Measurements from ENCODE around the gene GOLGA8A. TPM values are rescaled to one million over a fixed set of nuclear protein-coding genes. Genes with fewer than 3 reads are reported as not detected.

GOLGA8A gene
- total RNA-seq, 1 donor from 2014 or later, result 80.8 TPM

DNA sequence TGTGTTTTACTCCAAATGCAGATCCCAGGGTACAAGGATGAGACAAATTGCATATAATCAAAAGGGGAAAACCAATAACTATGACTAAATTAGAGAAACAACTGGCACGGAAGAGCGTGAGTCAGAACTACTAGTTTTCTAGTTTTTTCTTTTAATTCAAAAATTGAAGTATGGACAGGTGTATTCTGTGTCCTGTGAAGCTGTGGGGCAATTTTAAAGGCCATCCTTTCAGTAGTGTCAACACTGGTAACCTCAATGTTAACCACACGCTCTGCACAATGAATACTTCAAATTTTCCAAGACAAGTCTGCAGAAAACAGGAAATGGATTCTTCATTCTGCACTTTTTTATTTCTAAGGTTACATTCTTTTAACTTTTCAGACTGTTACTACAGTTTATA is 32.5 kb upstream of the GOLGA8A start:
- intact Hi-C loops (cut with DNase I), result no loop called here
- TF ChIP-seq, protein P1, sequence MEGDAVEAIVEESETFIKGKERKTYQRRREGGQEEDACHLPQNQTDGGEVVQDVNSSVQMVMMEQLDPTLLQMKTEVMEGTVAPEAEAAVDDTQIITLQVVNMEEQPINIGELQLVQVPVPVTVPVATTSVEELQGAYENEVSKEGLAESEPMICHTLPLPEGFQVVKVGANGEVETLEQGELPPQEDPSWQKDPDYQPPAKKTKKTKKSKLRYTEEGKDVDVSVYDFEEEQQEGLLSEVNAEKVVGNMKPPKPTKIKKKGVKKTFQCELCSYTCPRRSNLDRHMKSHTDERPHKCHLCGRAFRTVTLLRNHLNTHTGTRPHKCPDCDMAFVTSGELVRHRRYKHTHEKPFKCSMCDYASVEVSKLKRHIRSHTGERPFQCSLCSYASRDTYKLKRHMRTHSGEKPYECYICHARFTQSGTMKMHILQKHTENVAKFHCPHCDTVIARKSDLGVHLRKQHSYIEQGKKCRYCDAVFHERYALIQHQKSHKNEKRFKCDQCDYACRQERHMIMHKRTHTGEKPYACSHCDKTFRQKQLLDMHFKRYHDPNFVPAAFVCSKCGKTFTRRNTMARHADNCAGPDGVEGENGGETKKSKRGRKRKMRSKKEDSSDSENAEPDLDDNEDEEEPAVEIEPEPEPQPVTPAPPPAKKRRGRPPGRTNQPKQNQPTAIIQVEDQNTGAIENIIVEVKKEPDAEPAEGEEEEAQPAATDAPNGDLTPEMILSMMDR (IDR thresholded peaks at IDR 0.05), result no peak
- no peaks in the 10 kb centered on the region for H3K27me3 ChIP-seq

DNA sequence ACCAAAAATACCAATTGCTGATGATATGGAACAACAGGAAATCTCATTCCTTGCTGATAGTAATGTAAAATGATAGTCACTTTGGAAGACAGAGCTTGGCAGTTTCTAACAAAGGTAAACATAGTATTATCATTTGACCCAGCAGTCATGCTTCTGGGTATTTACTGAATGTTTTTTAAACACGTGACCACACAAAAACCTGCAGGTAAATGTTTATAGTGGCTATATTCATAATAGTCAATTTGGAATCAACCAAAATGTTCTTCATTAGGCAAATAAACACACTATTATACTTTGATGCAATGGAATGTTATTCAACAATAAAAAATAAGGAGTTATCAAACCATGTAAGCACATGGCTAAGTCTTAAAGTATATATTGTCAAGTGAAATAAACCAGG is 24.1 kb upstream of the GOLGA8A start:
- no peaks in the 10 kb centered on the region for H3K9me3 ChIP-seq
- intact Hi-C loops (cut with DNase I), result no loop called here
- no peaks in the 10 kb centered on the region for H3K36me3 ChIP-seq
- H3K27me3 ChIP-seq, result no peaks in the 10 kb centered on the region
- DNase-seq (no peak), ATAC-seq (no peak)
- TF ChIP-seq, protein P1 (IDR thresholded peaks at IDR 0.05), result no peak
- no peak overlapping the region for H3K4me3 ChIP-seq
- no peaks in the 10 kb centered on the region for H3K4me1 ChIP-seq
- H3K27ac ChIP-seq, result no peak overlapping the region

More for the DNA sequence above, 32.5 kb upstream of the GOLGA8A start:
- Histone ChIP-seq H3K9me3 (no peaks in the 10 kb centered on the region), H3K27ac (no peak overlapping the region), H3K4me3 (no peak overlapping the region), H3K36me3 (no peaks in the 10 kb centered on the region), H3K4me1 (no peaks in the 10 kb centered on the region)
- ATAC-seq (no peak), DNase-seq (no peak)

DNA sequence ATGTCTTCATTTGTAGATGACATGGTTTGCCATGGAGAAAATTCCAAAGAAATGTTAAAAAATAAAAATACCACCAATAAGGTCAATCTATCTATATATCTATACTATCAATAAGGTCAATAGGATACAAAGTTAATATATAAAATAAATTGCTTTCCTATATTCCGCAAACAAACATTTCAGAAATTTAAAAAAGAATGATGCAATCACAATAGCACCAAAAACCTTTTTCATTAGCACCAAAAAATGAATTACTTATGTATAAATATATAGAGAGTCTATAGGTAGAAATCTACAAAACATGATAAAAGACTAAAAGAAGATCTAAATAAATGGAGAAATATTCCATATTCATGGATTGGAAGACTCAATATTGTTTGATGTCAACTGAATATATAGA is 22.8 kb upstream of the GOLGA8A start:
- Histone ChIP-seq H3K27ac (no peak overlapping the region), H3K9me3 (no peaks in the 10 kb centered on the region), H3K36me3 (no peaks in the 10 kb centered on the region), H3K27me3 (no peaks in the 10 kb centered on the region), H3K4me1 (no peaks in the 10 kb centered on the region), H3K4me3 (no peak overlapping the region)
- ATAC-seq (no peak), DNase-seq (no peak)
- TF ChIP-seq, protein P1 (IDR thresholded peaks at IDR 0.05), result no peak
- intact Hi-C loops (cut with DNase I), result no loop called here

GRCh38 chr15:34456658-34457057 is 19.1 kb upstream of the GOLGA8A start:
- Histone ChIP-seq H3K9me3 (no peaks in the 10 kb centered on the region), H3K27ac (no peak overlapping the region), H3K4me3 (no peak overlapping the region), H3K27me3 (no peaks in the 10 kb centered on the region), H3K4me1 (no peaks in the 10 kb centered on the region), H3K36me3 (no peaks in the 10 kb centered on the region)
- DNase-seq, result no peak
- intact Hi-C loops (cut with DNase I), result no loop called here
- TF ChIP-seq, protein P1 (IDR thresholded peaks at IDR 0.05), result no peak
- peak; percentile 90 for ATAC-seq

- Histone ChIP-seq H3K27me3 (no peaks in the 10 kb centered on the region), H3K27ac (no peak overlapping the region), H3K36me3 (no peaks in the 10 kb centered on the region), H3K9me3 (no peaks in the 10 kb centered on the region), H3K4me1 (no peaks in the 10 kb centered on the region), H3K4me3 (no peak overlapping the region)
- DNase-seq (no peak), ATAC-seq (no peak)
- TF ChIP-seq, protein P1 (IDR thresholded peaks at IDR 0.05), result no peak
- intact Hi-C loops (cut with DNase I), result no loop called here
These were observed 5.3 kb upstream of the GOLGA8A start for GRCh38 chr15:34442891-34443290.

DNA sequence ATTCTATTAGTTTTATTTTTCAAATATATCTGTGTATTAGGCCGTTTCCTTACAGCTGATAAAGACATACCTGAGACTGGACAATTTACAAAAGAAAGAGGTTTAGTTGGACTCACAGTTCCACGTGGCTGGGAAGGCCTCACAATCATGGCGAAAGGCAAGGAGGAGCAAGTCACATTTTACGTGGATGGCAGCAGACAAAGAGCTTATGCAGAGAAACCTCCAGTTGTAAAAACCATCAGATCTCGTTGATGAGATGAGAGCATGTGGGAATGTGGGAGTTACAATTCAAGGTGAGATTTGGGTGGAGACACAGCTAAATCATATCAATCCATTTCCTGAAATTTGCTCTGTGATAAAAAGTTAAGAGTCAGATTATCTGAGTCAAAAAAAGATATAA is 2.3 kb upstream of the GOLGA8A start:
- Histone ChIP-seq H3K36me3 (no peaks in the 10 kb centered on the region), H3K27me3 (no peaks in the 10 kb centered on the region), H3K4me1 (peaks cover 6% of the 10 kb centered on the region), H3K9me3 (no peaks in the 10 kb centered on the region), H3K4me3 (no peak overlapping the region), H3K27ac (no peak overlapping the region)
- TF ChIP-seq, protein P1 (IDR thresholded peaks at IDR 0.05), result no peak
- no peak for DNase-seq
- no peak for ATAC-seq
- intact Hi-C loops (cut with DNase I), result no loop called here

All from upper lobe of right lung (tissue), 1 donor.